NCI-H1092 treated with DMSO at 0.1 percent for 48 hours (cell line): ENCODE results near the gene ARPC4.
"Not testable (repeated sequence)": the region's sequence is repeated elsewhere in the genome, so short reads cannot be mapped to it uniquely, and the experiment has no call there.

Source experiments
- DNase-seq: peaks from one replicate; lab custom pipeline; 2025; lab: John Stamatoyannopoulos, UW

Gene ARPC4

GRCh38 chr3:9820946-9821345 is 28.1 kb downstream of the ARPC4 start:
- no peak for DNase-seq

- DNase-seq, result no peak
Measured at GRCh38 chr3:9825451-9826040, 32.7 kb downstream of the ARPC4 start.

GRCh38 chr3:9826815-9827573 is 34.1 kb downstream of the ARPC4 start:
- peak; percentile 0 for DNase-seq

GRCh38 chr3:9828801-9829755 is 36.2 kb downstream of the ARPC4 start:
- no peak for DNase-seq

- no peak for DNase-seq
Measured at GRCh38 chr3:9831253-9831652, 38.4 kb downstream of the ARPC4 start.

- DNase-seq, result no peak
Measured at GRCh38 chr3:9833078-9833477, 40.2 kb downstream of the ARPC4 start.

GRCh38 chr3:9834520-9835380 is 41.9 kb downstream of the ARPC4 start:
- no peak for DNase-seq

- no peak for DNase-seq
Measured at GRCh38 chr3:9837701-9838582, 45.1 kb downstream of the ARPC4 start.

GRCh38 chr3:9838856-9839255 is 46.0 kb downstream of the ARPC4 start:
- no peak for DNase-seq

- no peak for DNase-seq
Measured at GRCh38 chr3:9841015-9841414, 48.1 kb downstream of the ARPC4 start.

- peak; percentile 82 for DNase-seq
Measured at GRCh38 chr3:9843715-9844438, 51.0 kb downstream of the ARPC4 start, which contains the start of gene RPUSD3. Gene RPUSD3, minus strand, starts transcription at chr3:9844008. Its CDS starts 18 bp downstream, at chr3:9843990.

GRCh38 chr3:9846231-9846630 is 53.3 kb downstream of the ARPC4 start:
- DNase-seq, result no peak

GRCh38 chr3:9846931-9847488 is 54.1 kb downstream of the ARPC4 start:
- no peak for DNase-seq

GRCh38 chr3:9847870-9848269 is 55.0 kb downstream of the ARPC4 start:
- not testable (repeated sequence) for DNase-seq

- DNase-seq, result peak; percentile 6
Measured at GRCh38 chr3:9848860-9849259, 56.0 kb downstream of the ARPC4 start.

GRCh38 chr3:9851383-9851782 is 58.5 kb downstream of the ARPC4 start:
- DNase-seq, result not testable (repeated sequence)

- DNase-seq, result not testable (repeated sequence)
Measured at GRCh38 chr3:9851926-9852325, 59.0 kb downstream of the ARPC4 start.

GRCh38 chr3:9852528-9852927 is 59.6 kb downstream of the ARPC4 start:
- no peak for DNase-seq

GRCh38 chr3:9854291-9854940 is 61.5 kb downstream of the ARPC4 start:
- DNase-seq, result not testable (repeated sequence)
